C4-2B (cell line): ENCODE results near the gene GPBP1L1.

Experiments
- ZFX ChIP-seq: fragments of 450-650 bp; IDR thresholded peaks from 2 replicates; pipeline ENCODE4 v1.6.1; 2017
- TF ChIP-seq, protein P1 (sequence below): fragments of 450-650 bp; conservative IDR thresholded peaks from 2 replicates; pipeline ENCODE4 v1.5.1; 2017; ENCODE audit warnings: mild to moderate bottlenecking

DNA sequence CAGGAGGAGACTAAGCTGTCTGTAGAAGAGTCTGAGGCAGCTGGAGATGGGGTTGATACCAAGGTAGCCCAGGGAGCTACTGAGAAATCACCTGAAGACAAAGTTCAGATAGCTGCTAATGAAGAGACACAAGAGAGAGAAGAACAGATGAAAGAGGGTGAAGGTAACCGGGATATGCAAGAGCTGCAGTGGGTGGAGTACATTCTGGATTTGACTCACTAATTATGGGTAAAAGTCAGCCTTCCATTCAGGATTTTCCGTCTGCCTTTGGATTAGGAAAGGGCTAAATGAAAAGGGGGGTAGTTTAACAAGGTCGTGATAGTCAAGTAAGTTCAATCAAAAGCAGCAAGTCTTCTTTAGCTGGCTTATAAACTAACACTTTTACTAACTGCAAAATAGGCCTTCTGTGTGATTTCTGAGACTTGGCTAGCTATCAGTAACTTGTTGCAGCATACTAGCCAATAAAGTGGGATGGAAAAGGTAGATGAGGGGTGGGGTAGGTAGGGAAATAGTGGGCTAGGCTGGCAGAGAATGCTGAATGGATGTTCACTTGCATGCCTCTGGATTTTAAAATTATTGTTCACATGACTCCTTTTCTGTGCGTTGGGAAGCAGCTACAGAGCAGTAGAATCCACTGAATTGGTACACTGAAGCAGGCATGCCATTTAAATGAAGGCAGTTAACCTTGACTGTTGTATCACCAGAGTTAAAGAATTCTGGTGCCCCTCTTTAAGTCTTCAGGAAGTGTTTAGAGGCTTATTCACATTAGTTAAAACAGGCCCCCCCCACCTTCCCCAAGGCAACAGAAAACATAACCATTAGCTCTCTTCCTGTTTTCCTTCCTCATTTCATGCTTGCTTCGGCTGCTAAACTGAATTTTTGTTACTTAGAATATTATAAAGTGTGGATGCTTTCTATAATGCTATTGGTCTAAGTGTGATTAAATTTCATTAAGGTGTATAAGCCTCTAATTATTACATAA, 77.9 kb downstream of the GPBP1L1 start:
- TF ChIP-seq, protein P1, sequence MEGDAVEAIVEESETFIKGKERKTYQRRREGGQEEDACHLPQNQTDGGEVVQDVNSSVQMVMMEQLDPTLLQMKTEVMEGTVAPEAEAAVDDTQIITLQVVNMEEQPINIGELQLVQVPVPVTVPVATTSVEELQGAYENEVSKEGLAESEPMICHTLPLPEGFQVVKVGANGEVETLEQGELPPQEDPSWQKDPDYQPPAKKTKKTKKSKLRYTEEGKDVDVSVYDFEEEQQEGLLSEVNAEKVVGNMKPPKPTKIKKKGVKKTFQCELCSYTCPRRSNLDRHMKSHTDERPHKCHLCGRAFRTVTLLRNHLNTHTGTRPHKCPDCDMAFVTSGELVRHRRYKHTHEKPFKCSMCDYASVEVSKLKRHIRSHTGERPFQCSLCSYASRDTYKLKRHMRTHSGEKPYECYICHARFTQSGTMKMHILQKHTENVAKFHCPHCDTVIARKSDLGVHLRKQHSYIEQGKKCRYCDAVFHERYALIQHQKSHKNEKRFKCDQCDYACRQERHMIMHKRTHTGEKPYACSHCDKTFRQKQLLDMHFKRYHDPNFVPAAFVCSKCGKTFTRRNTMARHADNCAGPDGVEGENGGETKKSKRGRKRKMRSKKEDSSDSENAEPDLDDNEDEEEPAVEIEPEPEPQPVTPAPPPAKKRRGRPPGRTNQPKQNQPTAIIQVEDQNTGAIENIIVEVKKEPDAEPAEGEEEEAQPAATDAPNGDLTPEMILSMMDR = no peak
- no peak for TF ChIP-seq ZFX
